HCT116 (cell line): ENCODE measurements around the gene WDR89. TPM values are rescaled to one million over a fixed set of nuclear protein-coding genes. Genes with fewer than 3 reads are reported as not detected.

Source experiments
- ATAC-seq: fragments of 200-7000 bp; cut with Tn5 transposase; 2 replicates; pipeline ENCODE4 v1.9.1; 2020; ENCODE audit warnings: mild to moderate bottlenecking, moderate library complexity
- BruUV-seq: library from RNA; stranded (reverse); fragments of 400-500 nt; replicated peaks from 2 replicates; lab custom pipeline; 2021; lab: Mats Ljungman, UMichigan
- CTCF ChIA-PET: fragments of 300-600 bp; sonication (Branson Sonifier 250); formaldehyde crosslinking; loops from one replicate; lab custom pipeline; 2021; ENCODE audit warnings: antibody characterized with exemption; lab: Charles Lee
- POLR2A ChIA-PET: fragments of 300-600, 350-600 bp; sonication (Branson Sonifier 250); formaldehyde crosslinking; loops from one replicate; lab custom pipeline; 2021; ENCODE audit warnings: antibody characterized with exemption; lab: Charles Lee
- RAD21 ChIA-PET, 2 experiments: fragments of 300-600 bp; sonication (Branson Sonifier 250); formaldehyde crosslinking; loops; one replicate each; lab custom pipeline; 2023; ENCODE audit warnings: low total read pairs in 2 of 2; ENCODE audit not compliant: uncharacterized antibody in 2 of 2, unreplicated experiment in 2 of 2, low non-redundant PET in 1 of 2; lab: Charles Lee
- DNase-seq: peaks from one replicate; pipeline ENCODE4 v3.0.0-alpha.2; 2010; ENCODE audit warnings: low read depth, low spot score
- H2AFZ ChIP-seq: fragments of 200-600 bp; shearing (Covaris generic), sonication (generic); 2 replicates; pipeline ENCODE4 v1.6.1; 2017; ENCODE audit warnings: low read depth, mixed run types, mixed read lengths, antibody characterized with exemption, low read length; ENCODE audit not compliant: poor library complexity, severe bottlenecking
- H3K27ac ChIP-seq: 2 replicates; pipeline ENCODE4 v1.5.1; 2012; ENCODE audit warnings: low read depth, low read length
- H3K27me3 ChIP-seq: fragments of 200-600 bp; sonication (generic); 2 replicates; pipeline ENCODE4 v1.6.1; 2016; ENCODE audit warnings: mixed run types, low read length, mixed read lengths; ENCODE audit not compliant: insufficient read depth
- H3K36me3 ChIP-seq, 2 experiments: fragments of 200-500 bp in 1 of 2; fragments of 200-600 bp in 1 of 2; sonication (Bioruptor generic) in 1 of 2; sonication (generic) in 1 of 2; 2 replicates each; pipeline versions ENCODE4 v1.5.1 to v1.6.1; 2014 to 2016; ENCODE audit warnings: low read length in 2 of 2, inconsistent platforms in 1 of 2, mixed read lengths in 1 of 2, mixed run types in 1 of 2; ENCODE audit not compliant: insufficient read depth in 2 of 2, control insufficient read depth in 1 of 2
- H3K4me1 ChIP-seq, 2 experiments: fragments of 200-600 bp in 1 of 2; sonication (generic) in 1 of 2; 2 replicates each; pipeline versions ENCODE4 v1.5.1 to v1.6.1; 2012 to 2017; ENCODE audit warnings: low read length in 2 of 2, inconsistent platforms in 1 of 2, mild to moderate bottlenecking in 1 of 2, mixed read lengths in 1 of 2, mixed run types in 1 of 2, moderate library complexity in 1 of 2; ENCODE audit not compliant: insufficient read depth in 2 of 2, control insufficient read depth in 1 of 2
- H3K4me2 ChIP-seq: fragments of 200-600 bp; sonication (generic); 2 replicates; pipeline ENCODE4 v1.6.1; 2017; ENCODE audit warnings: mixed run types, low read length, mixed read lengths
- H3K4me3 ChIP-seq, 2 experiments: fragments of 200-600 bp in 1 of 2; sonication (generic) in 1 of 2; replicated peaks in 1 of 2; 2 replicates each; pipeline ENCODE4 v1.5.1; 2011 to 2016; ENCODE audit warnings: low read length in 2 of 2, control low read depth in 1 of 2, low read depth in 1 of 2, mild to moderate bottlenecking in 1 of 2, mixed read lengths in 1 of 2, mixed run types in 1 of 2
- H3K79me2 ChIP-seq: fragments of 200-600 bp; sonication (generic); 2 replicates; pipeline ENCODE4 v1.6.1; 2017; ENCODE audit warnings: mild to moderate bottlenecking, mixed run types, low read length, moderate library complexity, mixed read lengths; ENCODE audit not compliant: insufficient read depth
- H3K9ac ChIP-seq: fragments of 200-600 bp; sonication (generic); 2 replicates; pipeline ENCODE4 v1.6.1; 2016; ENCODE audit warnings: low read length, mixed read lengths
- H3K9me2 ChIP-seq: fragments of 200-600 bp; sonication (generic), shearing (Covaris generic); 2 replicates; pipeline ENCODE4 v1.6.1; 2017; ENCODE audit warnings: mixed run types, mild to moderate bottlenecking, moderate library complexity; ENCODE audit not compliant: insufficient read depth
- H3K9me3 ChIP-seq, 2 experiments: fragments of 200-500 bp in 1 of 2; fragments of 200-600 bp in 1 of 2; sonication (Bioruptor generic) in 1 of 2; sonication (generic) in 1 of 2; 2 replicates each; pipeline ENCODE4 v1.6.1; 2014 to 2017; ENCODE audit warnings: low read length in 2 of 2, mixed read lengths in 2 of 2, inconsistent platforms in 1 of 2, low read depth in 1 of 2, mild to moderate bottlenecking in 1 of 2, mixed run types in 1 of 2, moderate library complexity in 1 of 2; ENCODE audit not compliant: control insufficient read depth in 1 of 2, insufficient read depth in 1 of 2
- H4K20me1 ChIP-seq: fragments of 200-600 bp; sonication (generic), shearing (Covaris generic); 2 replicates; pipeline ENCODE4 v1.6.1; 2017; ENCODE audit warnings: mixed run types, mild to moderate bottlenecking, moderate library complexity; ENCODE audit not compliant: insufficient read depth
- EZH2 ChIP-seq: fragments of 200-600 bp; sonication (generic); IDR thresholded peaks from 2 replicates; pipeline ENCODE4 v1.6.1; 2017; ENCODE audit warnings: antibody characterized with exemption, mixed run types
- RAD21 ChIP-seq: IDR thresholded peaks from 2 replicates; pipeline ENCODE4 v1.6.1; 2012; ENCODE audit warnings: low read depth, mild to moderate bottlenecking
- intact Hi-C: fragments of 100-400 bp; cut with micrococcal nuclease; formaldehyde crosslinking; loops from 2 replicates; pipeline ENCODE4 v1.10.0; 2022
- total RNA-seq: library from RNA; stranded (reverse); gene quantifications from one replicate; pipeline ENCODE4 v1.2.1, GENCODE V29; 2021; ENCODE audit not compliant: unreplicated experiment
- TF ChIP-seq, protein P1 (sequence below): IDR thresholded peaks from 2 replicates; pipeline ENCODE4 v1.6.1; 2012; ENCODE audit warnings: low read depth
- TF ChIP-seq, protein P2 (sequence below): IDR thresholded peaks from 2 replicates; pipeline ENCODE4 v1.6.1; 2012

Gene WDR89
- total RNA-seq, 1 experiment from 2014 or later = 22.8 TPM

DNA sequence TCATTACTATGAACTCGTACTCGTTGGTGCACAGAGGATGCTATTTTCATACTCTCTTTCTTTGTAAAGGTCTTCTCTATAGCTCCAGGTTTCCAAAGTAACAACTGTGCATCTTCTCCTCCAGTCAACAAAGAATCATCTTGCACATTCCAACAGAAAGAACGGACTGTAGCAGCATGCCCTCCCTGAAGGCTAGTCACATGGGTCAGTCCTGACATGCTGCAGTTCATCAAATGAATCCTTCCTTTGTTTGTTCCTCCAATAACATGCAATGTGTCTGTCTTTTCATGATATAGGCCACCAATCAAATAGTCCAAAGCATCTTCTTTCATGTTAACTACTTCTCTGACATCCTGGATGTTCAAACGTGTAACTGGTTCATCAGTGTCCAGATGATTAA lies 42.9 kb downstream of the WDR89 start:
- no peak for ATAC-seq
- no peak for DNase-seq
- Histone ChIP-seq H3K27ac (no peak overlapping the region), H2AFZ (no peak overlapping the region), H3K79me2 (peaks cover 18% of the 10 kb centered on the region), H3K4me1 (no peaks in the 10 kb centered on the region), H4K20me1 (no peaks in the 10 kb centered on the region), H3K9ac (no peak overlapping the region), H3K36me3 (peaks cover 4 to 13% of the 10 kb centered on the region in 2 experiments; a peak in 3 of 4 replicates), H3K4me2 (no peak overlapping the region), H3K9me3 (peaks cover under 1 to 6% of the 10 kb centered on the region in 2 experiments; a peak in 2 of 4 replicates), H3K9me2 (no peaks in the 10 kb centered on the region), H3K27me3 (no peaks in the 10 kb centered on the region), H3K4me3 (no peak overlapping the region)
- RAD21 ChIA-PET = no interaction called here
- no TSS peak for BruUV-seq
- POLR2A ChIA-PET = no interaction called here
- TF ChIP-seq EZH2 (no peak), RAD21 (no peak)
- TF ChIP-seq, protein P1, sequence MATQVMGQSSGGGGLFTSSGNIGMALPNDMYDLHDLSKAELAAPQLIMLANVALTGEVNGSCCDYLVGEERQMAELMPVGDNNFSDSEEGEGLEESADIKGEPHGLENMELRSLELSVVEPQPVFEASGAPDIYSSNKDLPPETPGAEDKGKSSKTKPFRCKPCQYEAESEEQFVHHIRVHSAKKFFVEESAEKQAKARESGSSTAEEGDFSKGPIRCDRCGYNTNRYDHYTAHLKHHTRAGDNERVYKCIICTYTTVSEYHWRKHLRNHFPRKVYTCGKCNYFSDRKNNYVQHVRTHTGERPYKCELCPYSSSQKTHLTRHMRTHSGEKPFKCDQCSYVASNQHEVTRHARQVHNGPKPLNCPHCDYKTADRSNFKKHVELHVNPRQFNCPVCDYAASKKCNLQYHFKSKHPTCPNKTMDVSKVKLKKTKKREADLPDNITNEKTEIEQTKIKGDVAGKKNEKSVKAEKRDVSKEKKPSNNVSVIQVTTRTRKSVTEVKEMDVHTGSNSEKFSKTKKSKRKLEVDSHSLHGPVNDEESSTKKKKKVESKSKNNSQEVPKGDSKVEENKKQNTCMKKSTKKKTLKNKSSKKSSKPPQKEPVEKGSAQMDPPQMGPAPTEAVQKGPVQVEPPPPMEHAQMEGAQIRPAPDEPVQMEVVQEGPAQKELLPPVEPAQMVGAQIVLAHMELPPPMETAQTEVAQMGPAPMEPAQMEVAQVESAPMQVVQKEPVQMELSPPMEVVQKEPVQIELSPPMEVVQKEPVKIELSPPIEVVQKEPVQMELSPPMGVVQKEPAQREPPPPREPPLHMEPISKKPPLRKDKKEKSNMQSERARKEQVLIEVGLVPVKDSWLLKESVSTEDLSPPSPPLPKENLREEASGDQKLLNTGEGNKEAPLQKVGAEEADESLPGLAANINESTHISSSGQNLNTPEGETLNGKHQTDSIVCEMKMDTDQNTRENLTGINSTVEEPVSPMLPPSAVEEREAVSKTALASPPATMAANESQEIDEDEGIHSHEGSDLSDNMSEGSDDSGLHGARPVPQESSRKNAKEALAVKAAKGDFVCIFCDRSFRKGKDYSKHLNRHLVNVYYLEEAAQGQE = no peak
- TF ChIP-seq, protein P2, sequence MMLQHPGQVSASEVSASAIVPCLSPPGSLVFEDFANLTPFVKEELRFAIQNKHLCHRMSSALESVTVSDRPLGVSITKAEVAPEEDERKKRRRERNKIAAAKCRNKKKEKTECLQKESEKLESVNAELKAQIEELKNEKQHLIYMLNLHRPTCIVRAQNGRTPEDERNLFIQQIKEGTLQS = no peak
- intact Hi-C loops = no loop called here
- CTCF ChIA-PET = no interaction called here
